ENCODE data around the gene NEK7. TPM values are rescaled to one million over a fixed set of nuclear protein-coding genes. Genes with fewer than 3 reads are reported as not detected.
"Not testable (repeated sequence)": the region's sequence is repeated elsewhere in the genome, so short reads cannot be mapped to it uniquely, and the experiment has no call there.

The NEK7 gene
- total and polyA plus RNA-seq, 2 experiments from 2014 or later = 700 to 1,186 TPM

DNA sequence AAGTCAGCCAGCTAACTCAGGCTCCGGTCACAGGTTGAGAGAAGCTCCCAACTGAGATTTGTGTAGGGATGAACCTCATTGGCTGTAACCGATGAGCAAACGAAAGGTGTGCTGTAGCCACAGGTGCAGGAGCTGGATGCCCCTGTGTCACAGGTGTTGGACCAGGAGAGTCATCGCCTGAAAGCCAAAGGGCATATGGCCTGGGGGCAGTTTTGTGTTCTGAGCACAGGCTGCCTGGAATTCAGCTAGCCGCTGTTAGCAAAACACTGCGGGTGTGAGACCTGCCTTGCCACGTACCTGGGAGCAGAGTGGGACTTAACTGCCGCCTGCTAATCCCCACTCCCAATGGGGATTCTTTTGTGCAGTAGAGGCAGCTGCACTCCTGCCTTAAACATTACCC lies 55.3 kb downstream of the NEK7 start:
- no peak overlapping the region for H3K9ac ChIP-seq
- H3F3A ChIP-seq (ENCODE audit: insufficient read depth) = peaks cover 83% of the 10 kb centered on the region
- no peak for DNase-seq
- no peak for TF ChIP-seq EZH2phosphoT487 (IDR thresholded peaks at IDR 0.05; ENCODE audit: insufficient read depth, low read depth)
- TF ChIP-seq EZH2 (IDR thresholded peaks at IDR 0.05; ENCODE audit: insufficient read depth, poor library complexity, severe bottlenecking) = no peak
- no peaks in the 10 kb centered on the region for H3K27me3 ChIP-seq (replicated peaks; ENCODE audit: insufficient read depth)
- in situ Hi-C loops (cut with MboI) = no loop called here
- H3K4me3 ChIP-seq = no peak overlapping the region
- H3K27ac ChIP-seq = 0 out of 2 replicates have a peak overlapping the region, but pooled peaks have one; percentile 53
- peaks cover 11% of the 10 kb centered on the region for H4K20me1 ChIP-seq (ENCODE audit: insufficient read depth)
- 98 to 100% methylated on average over 8 of the region's 8 CpGs for WGBS, 2 experiments (ENCODE audit: low coverage in 1 of 2, low lambda C conversion rate in 2 of 2, missing lambda C conversion rate in 2 of 2)
- H3K36me3 ChIP-seq (ENCODE audit: low read depth) = peaks cover 46% of the 10 kb centered on the region
- no peak overlapping the region for H2AFZ ChIP-seq
- H3K4me1 ChIP-seq (ENCODE audit: insufficient read depth) = peaks cover 25% of the 10 kb centered on the region
- peaks cover 100% of the 10 kb centered on the region for H3K79me2 ChIP-seq (ENCODE audit: insufficient read depth)
- H3K9me3 ChIP-seq (ENCODE audit: low read depth) = no peaks in the 10 kb centered on the region
- no peak overlapping the region for H3K4me2 ChIP-seq (ENCODE audit: unreplicated experiment)
- H3K9me2 ChIP-seq (ENCODE audit: insufficient read depth) = no peaks in the 10 kb centered on the region; the same call in 1 of the 2 replicates

DNA sequence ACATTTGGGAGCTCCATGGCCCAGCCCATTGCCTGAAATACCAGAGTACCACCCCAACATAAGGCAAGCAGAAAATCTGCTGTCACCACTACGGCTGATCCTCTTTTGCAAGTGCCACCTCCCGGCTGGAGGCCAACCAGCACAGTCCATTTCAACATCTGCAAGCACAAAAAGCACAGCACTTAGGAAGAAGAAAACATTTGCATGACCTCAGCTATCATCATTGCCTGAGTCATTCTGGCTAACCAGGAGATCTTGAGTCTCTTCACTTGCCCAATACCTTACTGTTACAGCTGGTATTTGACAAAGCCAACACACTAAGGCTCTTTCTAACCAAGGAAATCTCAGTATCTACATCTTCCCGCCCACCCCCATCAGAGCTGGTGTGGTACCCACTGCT lies 55.9 kb downstream of the NEK7 start:
- peaks cover 83% of the 10 kb centered on the region for H3F3A ChIP-seq (ENCODE audit: insufficient read depth)
- H3K79me2 ChIP-seq (ENCODE audit: insufficient read depth) = peaks cover 100% of the 10 kb centered on the region
- no peak overlapping the region for H2AFZ ChIP-seq
- peaks cover 46% of the 10 kb centered on the region for H3K36me3 ChIP-seq (ENCODE audit: low read depth)
- DNase-seq = peak; percentile 91
- no peak overlapping the region for H3K4me2 ChIP-seq (ENCODE audit: unreplicated experiment)
- no peak overlapping the region for H3K9ac ChIP-seq
- no peaks in the 10 kb centered on the region for H3K9me3 ChIP-seq (ENCODE audit: low read depth)
- H3K4me1 ChIP-seq (ENCODE audit: insufficient read depth) = peaks cover 20% of the 10 kb centered on the region
- no peaks in the 10 kb centered on the region for H3K27me3 ChIP-seq (replicated peaks; ENCODE audit: insufficient read depth)
- H4K20me1 ChIP-seq (ENCODE audit: insufficient read depth) = peaks cover 12% of the 10 kb centered on the region
- H3K4me3 ChIP-seq = no peak overlapping the region
- peak overlapping the region; percentile 53 for H3K27ac ChIP-seq
- 40 to 49% methylated on average over 3 of the region's 3 CpGs for WGBS, 2 experiments (ENCODE audit: low coverage in 1 of 2, low lambda C conversion rate in 2 of 2, missing lambda C conversion rate in 2 of 2)
- H3K9me2 ChIP-seq (ENCODE audit: insufficient read depth) = no peaks in the 10 kb centered on the region; the same call in 1 of the 2 replicates
- no peak for TF ChIP-seq EZH2 (IDR thresholded peaks at IDR 0.05; ENCODE audit: insufficient read depth, poor library complexity, severe bottlenecking)
- TF ChIP-seq EZH2phosphoT487 (IDR thresholded peaks at IDR 0.05; ENCODE audit: insufficient read depth, low read depth) = no peak
- in situ Hi-C loops (cut with MboI) = no loop called here

- Histone ChIP-seq H3K4me3 (no peak overlapping the region), H3K27me3 (replicated peaks; ENCODE audit: insufficient read depth) (no peaks in the 10 kb centered on the region), H4K20me1 (ENCODE audit: insufficient read depth) (peaks cover 18% of the 10 kb centered on the region), H3K36me3 (ENCODE audit: low read depth) (peaks cover 46% of the 10 kb centered on the region), H3K27ac (no peak overlapping the region), H3K4me2 (ENCODE audit: unreplicated experiment) (no peak overlapping the region), H3K9me2 (ENCODE audit: insufficient read depth) (no peaks in the 10 kb centered on the region; the same call in 1 of the 2 replicates), H3K79me2 (ENCODE audit: insufficient read depth) (peaks cover 99% of the 10 kb centered on the region), H3K9ac (no peak overlapping the region), H3F3A (ENCODE audit: insufficient read depth) (peaks cover 83% of the 10 kb centered on the region), H3K9me3 (ENCODE audit: low read depth) (no peaks in the 10 kb centered on the region), H2AFZ (no peak overlapping the region), H3K4me1 (ENCODE audit: insufficient read depth) (peaks cover 21% of the 10 kb centered on the region)
- DNase-seq = no peak
- 97 to 100% methylated on average over 1 of the region's 1 CpG for WGBS, 2 experiments (ENCODE audit: low coverage in 1 of 2, low lambda C conversion rate in 2 of 2, missing lambda C conversion rate in 2 of 2)
- in situ Hi-C loops (cut with MboI) = no loop called here
- no peak for TF ChIP-seq EZH2 (IDR thresholded peaks at IDR 0.05; ENCODE audit: insufficient read depth, poor library complexity, severe bottlenecking)
- no peak for TF ChIP-seq EZH2phosphoT487 (IDR thresholded peaks at IDR 0.05; ENCODE audit: insufficient read depth, low read depth)
Observed at GRCh38 chr1:198214924-198215323, 58.1 kb downstream of the NEK7 start.

DNA sequence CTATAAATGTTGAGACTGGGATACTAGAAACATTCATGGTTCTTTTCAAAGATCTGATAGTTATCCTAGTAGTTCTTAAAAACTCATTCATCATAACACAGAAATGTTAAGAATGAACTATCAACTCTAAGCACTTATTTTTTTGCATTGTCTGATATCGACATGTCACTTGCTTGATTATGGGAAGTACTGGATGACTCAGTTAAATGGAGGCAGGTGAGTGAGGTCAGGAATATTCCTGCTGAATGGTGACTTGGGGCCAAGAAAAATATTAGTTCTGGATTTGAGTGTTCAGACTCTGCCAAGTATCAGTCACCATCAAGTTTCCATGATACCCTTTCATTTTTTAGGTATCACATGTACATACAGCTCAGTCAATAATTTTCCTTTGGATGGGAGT lies 63.6 kb downstream of the NEK7 start:
- no peaks in the 10 kb centered on the region for H3K9me3 ChIP-seq (ENCODE audit: low read depth)
- in situ Hi-C loops (cut with MboI) = no loop called here

GRCh38 chr1:198227010-198227409 lies 70.2 kb downstream of the NEK7 start:
- H3K27me3 ChIP-seq (replicated peaks; ENCODE audit: insufficient read depth); H3K9ac ChIP-seq; H3K4me3 ChIP-seq; DNase-seq; H2AFZ ChIP-seq; H3K4me2 ChIP-seq (ENCODE audit: unreplicated experiment); H3K9me3 ChIP-seq (ENCODE audit: low read depth); H3K9me2 ChIP-seq (ENCODE audit: insufficient read depth); in situ Hi-C loops (cut with MboI); H3K27ac ChIP-seq: not testable (repeated sequence)
- Histone ChIP-seq H3K36me3 (ENCODE audit: low read depth) (peaks cover 41% of the 10 kb centered on the region), H3K79me2 (ENCODE audit: insufficient read depth) (peaks cover 97% of the 10 kb centered on the region), H3K4me1 (ENCODE audit: insufficient read depth) (peaks cover 11% of the 10 kb centered on the region; the same call in 1 of the 2 replicates), H4K20me1 (ENCODE audit: insufficient read depth) (peaks cover 14% of the 10 kb centered on the region; the same call in 1 of the 2 replicates), H3F3A (ENCODE audit: insufficient read depth) (peaks cover 75% of the 10 kb centered on the region)
- 90 to 93% methylated on average over 4 to 5 of the region's 5 CpGs for WGBS, 2 experiments (ENCODE audit: low coverage in 1 of 2, low lambda C conversion rate in 2 of 2, missing lambda C conversion rate in 2 of 2)

More for the DNA sequence above, 63.6 kb downstream of the NEK7 start:
- Histone ChIP-seq H3K4me3 (no peak overlapping the region), H3K4me1 (ENCODE audit: insufficient read depth) (peaks cover 25% of the 10 kb centered on the region), H3K79me2 (ENCODE audit: insufficient read depth) (peaks cover 99% of the 10 kb centered on the region), H3K36me3 (ENCODE audit: low read depth) (peaks cover 33% of the 10 kb centered on the region), H3K27ac (peak overlapping the region; percentile 48), H3K9ac (no peak overlapping the region), H3K9me2 (ENCODE audit: insufficient read depth) (no peaks in the 10 kb centered on the region; the same call in 1 of the 2 replicates), H3K27me3 (replicated peaks; ENCODE audit: insufficient read depth) (no peaks in the 10 kb centered on the region), H3F3A (ENCODE audit: insufficient read depth) (peaks cover 92% of the 10 kb centered on the region), H3K4me2 (ENCODE audit: unreplicated experiment) (peak overlapping the region; percentile 3), H2AFZ (no peak overlapping the region), H4K20me1 (ENCODE audit: insufficient read depth) (peaks cover 33% of the 10 kb centered on the region)
- TF ChIP-seq EZH2phosphoT487 (IDR thresholded peaks at IDR 0.05; ENCODE audit: insufficient read depth, low read depth) (no peak), EZH2 (IDR thresholded peaks at IDR 0.05; ENCODE audit: insufficient read depth, poor library complexity, severe bottlenecking) (no peak)
- WGBS, 2 experiments (ENCODE audit: low coverage in 1 of 2, low lambda C conversion rate in 2 of 2, missing lambda C conversion rate in 2 of 2) = 41 to 44% methylated on average over 1 of the region's 1 CpG
- DNase-seq = peak; percentile 55

- H3K79me2 ChIP-seq (ENCODE audit: insufficient read depth) = peaks cover 97% of the 10 kb centered on the region
- H3K4me3 ChIP-seq; H3K9me2 ChIP-seq (ENCODE audit: insufficient read depth); H3K27ac ChIP-seq; H3K9me3 ChIP-seq (ENCODE audit: low read depth); H2AFZ ChIP-seq; H3K27me3 ChIP-seq (replicated peaks; ENCODE audit: insufficient read depth); H3K4me2 ChIP-seq (ENCODE audit: unreplicated experiment); in situ Hi-C loops (cut with MboI); DNase-seq; H3K9ac ChIP-seq: not testable (repeated sequence)
- peaks cover 75% of the 10 kb centered on the region for H3F3A ChIP-seq (ENCODE audit: insufficient read depth)
- H3K4me1 ChIP-seq (ENCODE audit: insufficient read depth) = peaks cover 11% of the 10 kb centered on the region; the same call in 1 of the 2 replicates
- peaks cover 12% of the 10 kb centered on the region; the same call in 1 of the 2 replicates for H4K20me1 ChIP-seq (ENCODE audit: insufficient read depth)
- 94 to 100% methylated on average over 2 of the region's 2 CpGs for WGBS, 2 experiments (ENCODE audit: low coverage in 1 of 2, low lambda C conversion rate in 2 of 2, missing lambda C conversion rate in 2 of 2)
- H3K36me3 ChIP-seq (ENCODE audit: low read depth) = peaks cover 38% of the 10 kb centered on the region
Observed at GRCh38 chr1:198227454-198227853, 70.7 kb downstream of the NEK7 start.

Data from GM23248 (cell line).